H9 (cell line): ENCODE measurements around the gene PPTC7. TPM values are rescaled to one million over a fixed set of nuclear protein-coding genes. Genes with fewer than 3 reads are reported as not detected.

Experiments
- DNase-seq: peaks from one replicate; pipeline ENCODE4 v3.0.0-alpha.2; 2017
- H2AFZ ChIP-seq: one replicate; pipeline ENCODE4 v1.6.1; 2013; ENCODE audit warnings: mild to moderate bottlenecking, low read length, control low read depth, moderate library complexity
- H2AK5ac ChIP-seq: 2 replicates; pipeline ENCODE4 v1.6.1; 2013; ENCODE audit warnings: low read length, control low read depth, mixed read lengths; ENCODE audit not compliant: insufficient read length
- H2BK120ac ChIP-seq: one replicate; pipeline ENCODE4 v1.6.1; 2013; ENCODE audit warnings: low read depth, mild to moderate bottlenecking, low read length, control low read depth, inconsistent platforms; ENCODE audit not compliant: poor library complexity, severe bottlenecking
- H2BK12ac ChIP-seq: 2 replicates; pipeline ENCODE4 v1.6.1; 2013; ENCODE audit warnings: low read length, control low read depth, mixed read lengths, low read depth; ENCODE audit not compliant: insufficient read length
- H2BK15ac ChIP-seq: 2 replicates; pipeline ENCODE4 v1.6.1; 2013; ENCODE audit warnings: low read depth, low read length, control low read depth
- H2BK20ac ChIP-seq: one replicate; pipeline ENCODE4 v1.6.1; 2013; ENCODE audit warnings: low read depth, mild to moderate bottlenecking, low read length, control low read depth, inconsistent platforms; ENCODE audit not compliant: poor library complexity, severe bottlenecking
- H2BK5ac ChIP-seq: 2 replicates; pipeline ENCODE4 v1.6.1; 2013; ENCODE audit warnings: low read length, control low read depth, mixed read lengths; ENCODE audit not compliant: insufficient read length
- H3K14ac ChIP-seq: 2 replicates; pipeline ENCODE4 v1.6.1; 2013; ENCODE audit warnings: low read length, control low read depth; ENCODE audit not compliant: insufficient read depth
- H3K18ac ChIP-seq: 2 replicates; pipeline ENCODE4 v1.6.1; 2013; ENCODE audit warnings: low read depth, mild to moderate bottlenecking, mixed read lengths, low read length, control low read depth; ENCODE audit not compliant: insufficient read length
- H3K23ac ChIP-seq: 2 replicates; pipeline ENCODE4 v1.6.1; 2013; ENCODE audit warnings: low read length, control low read depth, mixed read lengths, low read depth; ENCODE audit not compliant: insufficient read length
- H3K23me2 ChIP-seq: 2 replicates; pipeline ENCODE4 v1.6.1; 2013; ENCODE audit warnings: low read depth, mild to moderate bottlenecking, mixed read lengths, low read length, control low read depth; ENCODE audit not compliant: insufficient read length, poor library complexity, severe bottlenecking
- H3K27ac ChIP-seq: 2 replicates; pipeline ENCODE4 v1.5.1; 2013; ENCODE audit warnings: low read length, control low read depth, mixed read lengths, low read depth; ENCODE audit not compliant: insufficient read length
- H3K27me3 ChIP-seq: 2 replicates; pipeline ENCODE4 v1.6.1; 2013; ENCODE audit warnings: low read length, control low read depth, inconsistent platforms; ENCODE audit not compliant: insufficient read depth
- H3K4ac ChIP-seq: 2 replicates; pipeline ENCODE4 v1.6.1; 2013; ENCODE audit warnings: low read depth, mild to moderate bottlenecking, control low read depth, inconsistent platforms, low read length, moderate library complexity
- H3K4me1 ChIP-seq: 2 replicates; pipeline ENCODE4 v1.6.1; 2013; ENCODE audit warnings: low read length, control low read depth, inconsistent platforms; ENCODE audit not compliant: insufficient read depth
- H3K4me2 ChIP-seq: 2 replicates; pipeline ENCODE4 v1.6.1; 2013; ENCODE audit warnings: low read length, control low read depth, mixed read lengths; ENCODE audit not compliant: insufficient read length, insufficient read depth
- H3K56ac ChIP-seq: 2 replicates; pipeline ENCODE4 v1.6.1; 2013; ENCODE audit warnings: low read depth, mild to moderate bottlenecking, mixed read lengths, low read length, control low read depth; ENCODE audit not compliant: insufficient read length
- H3K79me1 ChIP-seq: 2 replicates; pipeline ENCODE4 v1.6.1; 2013; ENCODE audit warnings: low read depth, mild to moderate bottlenecking, moderate library complexity, low read length, control low read depth, inconsistent platforms; ENCODE audit not compliant: insufficient read depth, poor library complexity, severe bottlenecking
- H3K79me2 ChIP-seq: 2 replicates; pipeline ENCODE4 v1.6.1; 2013; ENCODE audit warnings: low read length, control low read depth, inconsistent platforms; ENCODE audit not compliant: insufficient read depth
- H3K9ac ChIP-seq: 2 replicates; pipeline ENCODE4 v1.6.1; 2013; ENCODE audit warnings: low read length, control low read depth, mixed read lengths; ENCODE audit not compliant: insufficient read length; ENCODE audit errors: extremely low read depth
- H3K9me3 ChIP-seq: one replicate; pipeline ENCODE4 v1.6.1; 2013; ENCODE audit warnings: low read depth, low read length, inconsistent platforms; ENCODE audit not compliant: control insufficient read depth
- H3T11ph ChIP-seq: one replicate; pipeline ENCODE4 v1.6.1; 2013; ENCODE audit warnings: mild to moderate bottlenecking, low read length, control low read depth, inconsistent platforms
- H4K20me1 ChIP-seq: one replicate; pipeline ENCODE4 v1.6.1; 2013; ENCODE audit not compliant: control insufficient read depth, insufficient read length, insufficient read depth
- H4K5ac ChIP-seq: 2 replicates; pipeline ENCODE4 v1.6.1; 2013; ENCODE audit warnings: low read depth, mild to moderate bottlenecking, mixed read lengths, low read length, control low read depth; ENCODE audit not compliant: insufficient read length
- H4K8ac ChIP-seq: replicated peaks from 2 replicates; pipeline ENCODE4 v1.6.1; 2013; ENCODE audit warnings: low read length, control low read depth, mixed read lengths, low read depth; ENCODE audit not compliant: insufficient read length
- H4K91ac ChIP-seq: 2 replicates; pipeline ENCODE4 v1.6.1; 2013; ENCODE audit warnings: low read depth, mild to moderate bottlenecking, moderate library complexity, mixed read lengths, low read length, control low read depth; ENCODE audit not compliant: insufficient read length
- H3K27ac Mint-ChIP-seq, 3 experiments: 2 replicates in 2 of 3; 3 replicates in 1 of 3; pipeline ENCODE4 v1.8.0; 2020 to 2021; ENCODE audit warnings: mixed read lengths in 3 of 3, mild to moderate bottlenecking in 1 of 3, moderate library complexity in 1 of 3
- H3K27me3 Mint-ChIP-seq: 2 replicates; pipeline ENCODE4 v1.8.0; 2021; ENCODE audit warnings: low read depth, mild to moderate bottlenecking, moderate library complexity, mixed read lengths
- H3K36me3 Mint-ChIP-seq, 3 experiments: 2 replicates in 2 of 3; 3 replicates in 1 of 3; pipeline ENCODE4 v1.8.0; 2020 to 2021; ENCODE audit warnings: low read depth in 3 of 3, mixed read lengths in 3 of 3; ENCODE audit not compliant: insufficient read depth in 1 of 3
- H3K4me1 Mint-ChIP-seq, 2 experiments: 2 replicates each; pipeline ENCODE4 v1.8.0; 2020; ENCODE audit warnings: mixed read lengths in 2 of 2
- H3K4me3 Mint-ChIP-seq, 2 experiments: 2 replicates in 1 of 2; 3 replicates in 1 of 2; pipeline ENCODE4 v1.8.0; 2020 to 2021; ENCODE audit warnings: mild to moderate bottlenecking in 2 of 2, mixed read lengths in 2 of 2, moderate library complexity in 1 of 2
- H3K9me3 Mint-ChIP-seq, 2 experiments: 2 replicates in 1 of 2; 3 replicates in 1 of 2; pipeline ENCODE4 v1.8.0; 2020; ENCODE audit warnings: mild to moderate bottlenecking in 2 of 2, mixed read lengths in 2 of 2, moderate library complexity in 1 of 2
- WGBS: extraction: QIAGEN DNeasy Blood & Tissue Kit; methylation state at CpG from one replicate; pipeline ENCODE4 v1.1.7; 2013; ENCODE audit warnings: missing lambda C conversion rate, low lambda C conversion rate, mixed read lengths; ENCODE audit not compliant: insufficient read length; ENCODE audit errors: extremely low coverage; 5-methylcytosine and 5-hydroxymethylcytosine counted together
- total RNA-seq: library from RNA; stranded (reverse); gene quantifications from 2 replicates; pipeline ENCODE4 v1.2.1, GENCODE V29; 2021
- TF ChIP-seq, protein P1 (sequence below): fragments of 200-600 bp; sonication (generic); conservative IDR thresholded peaks from 3 replicates; pipeline ENCODE4 v1.8.0; 2021; ENCODE audit warnings: antibody characterized with exemption, mild to moderate bottlenecking

Gene PPTC7
- total RNA-seq, 1 experiment from 2014 or later, result 15.8 TPM

DNA sequence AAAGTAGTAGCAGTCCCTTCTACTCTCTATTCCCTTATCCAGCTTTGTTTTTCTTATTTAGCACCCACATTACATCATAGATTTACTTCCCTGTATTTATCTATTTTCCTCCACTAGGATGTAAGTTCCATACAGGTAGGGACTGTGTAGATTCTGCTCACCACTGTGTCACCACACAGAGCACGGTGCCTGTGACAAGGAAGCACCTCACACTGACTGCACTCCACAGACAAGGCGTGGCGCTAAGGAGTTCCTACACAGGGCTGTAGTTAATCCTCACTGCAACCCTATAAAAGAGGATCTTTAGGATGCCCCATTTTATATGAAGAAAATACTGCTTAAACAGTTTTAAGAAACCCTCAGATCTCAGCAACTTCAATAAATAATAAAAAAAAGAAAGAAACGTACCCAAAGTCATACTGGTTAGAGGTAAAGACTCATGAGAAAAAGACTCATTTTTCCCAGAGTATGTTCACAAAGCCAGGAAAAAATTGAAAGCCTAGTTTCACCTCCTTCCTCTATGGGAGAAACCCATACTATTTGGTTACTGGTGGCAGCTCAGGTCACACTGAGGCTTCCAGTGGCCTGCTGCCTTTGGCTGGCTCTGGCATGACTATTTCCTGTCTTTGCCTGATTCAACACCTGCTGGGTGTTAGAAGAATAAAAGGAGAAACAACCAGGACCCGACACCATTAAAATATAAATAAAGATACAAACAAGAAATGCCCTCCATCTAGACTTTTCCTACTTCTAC, 44.1 kb downstream of the PPTC7 start:
- Histone ChIP-seq H4K5ac (no peak overlapping the region), H3K27ac (no peak overlapping the region), H3K56ac (no peak overlapping the region), H4K20me1 (no peaks in the 10 kb centered on the region), H3K18ac (no peak overlapping the region), H3K79me2 (no peaks in the 10 kb centered on the region; the same call in 1 of the 2 replicates), H3K4ac (no peak overlapping the region), H2AFZ (no peak overlapping the region), H3T11ph (no peak overlapping the region), H2BK20ac (no peak overlapping the region), H3K27me3 (no peaks in the 10 kb centered on the region), H4K91ac (no peak overlapping the region), H2BK120ac (no peak overlapping the region), H3K23ac (no peak overlapping the region), H4K8ac (no peak overlapping the region), H3K4me2 (no peak overlapping the region), H3K4me1 (no peaks in the 10 kb centered on the region), H3K9ac (no peak overlapping the region), H3K23me2 (no peaks in the 10 kb centered on the region), H3K79me1 (no peaks in the 10 kb centered on the region), H3K9me3 (no peaks in the 10 kb centered on the region), H2BK12ac (no peak overlapping the region), H2BK5ac (no peak overlapping the region), H2AK5ac (no peak overlapping the region), H3K14ac (no peak overlapping the region), H2BK15ac (no peak overlapping the region)
- H3K4me3 Mint-ChIP-seq, result no peak overlapping the region
- no peak overlapping the region for H3K27ac Mint-ChIP-seq
- peaks cover 0 to 6% of the 10 kb centered on the region in 2 experiments; a peak in 1 of 4 replicates for H3K4me1 Mint-ChIP-seq
- no peaks in the 10 kb centered on the region for H3K27me3 Mint-ChIP-seq
- no CpG with 5 or more reads among the region's 5 CpGs for WGBS
- TF ChIP-seq, protein P1, sequence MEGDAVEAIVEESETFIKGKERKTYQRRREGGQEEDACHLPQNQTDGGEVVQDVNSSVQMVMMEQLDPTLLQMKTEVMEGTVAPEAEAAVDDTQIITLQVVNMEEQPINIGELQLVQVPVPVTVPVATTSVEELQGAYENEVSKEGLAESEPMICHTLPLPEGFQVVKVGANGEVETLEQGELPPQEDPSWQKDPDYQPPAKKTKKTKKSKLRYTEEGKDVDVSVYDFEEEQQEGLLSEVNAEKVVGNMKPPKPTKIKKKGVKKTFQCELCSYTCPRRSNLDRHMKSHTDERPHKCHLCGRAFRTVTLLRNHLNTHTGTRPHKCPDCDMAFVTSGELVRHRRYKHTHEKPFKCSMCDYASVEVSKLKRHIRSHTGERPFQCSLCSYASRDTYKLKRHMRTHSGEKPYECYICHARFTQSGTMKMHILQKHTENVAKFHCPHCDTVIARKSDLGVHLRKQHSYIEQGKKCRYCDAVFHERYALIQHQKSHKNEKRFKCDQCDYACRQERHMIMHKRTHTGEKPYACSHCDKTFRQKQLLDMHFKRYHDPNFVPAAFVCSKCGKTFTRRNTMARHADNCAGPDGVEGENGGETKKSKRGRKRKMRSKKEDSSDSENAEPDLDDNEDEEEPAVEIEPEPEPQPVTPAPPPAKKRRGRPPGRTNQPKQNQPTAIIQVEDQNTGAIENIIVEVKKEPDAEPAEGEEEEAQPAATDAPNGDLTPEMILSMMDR, result no peak
- no peak for DNase-seq
- no peaks in the 10 kb centered on the region for H3K9me3 Mint-ChIP-seq
- H3K36me3 Mint-ChIP-seq, result peaks cover 6 to 47% (median 33%) of the 10 kb centered on the region in 3 experiments; a peak in 6 of 7 replicates
